ENCODE results near the gene PHYH. TPM values are rescaled to one million over a fixed set of nuclear protein-coding genes. Genes with fewer than 3 reads are reported as not detected.

Gene PHYH
- total RNA-seq, 6 donors from 2014 or later: 15.2 to 38.3 (median 27.8) TPM

DNA sequence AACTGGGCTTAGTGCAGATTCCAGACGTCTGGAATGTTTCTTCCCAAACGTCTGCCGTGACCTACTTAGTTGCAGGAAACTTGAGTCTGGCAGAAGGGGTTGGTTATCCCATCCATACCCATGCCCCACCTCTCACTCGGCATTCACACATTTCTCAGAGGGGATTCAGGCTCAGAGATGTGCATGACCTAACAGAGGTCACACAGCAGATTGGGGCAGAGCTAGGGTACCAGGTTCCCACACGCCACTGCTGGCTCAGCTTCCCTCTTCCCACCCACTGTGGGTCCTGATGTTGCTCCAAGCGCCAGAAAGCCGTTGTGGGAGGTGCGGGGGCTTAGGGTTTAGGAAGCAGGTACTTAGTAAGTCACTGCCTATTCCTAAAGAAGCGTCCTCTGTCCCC lies 68.7 kb downstream of the PHYH start:
- ATAC-seq (ENCODE audit: low FRiP score in 2 of 2) (no peak), DNase-seq (no peak)
- Histone ChIP-seq H3K4me3 (no peak overlapping the region), H3K27me3 (no peaks in the 10 kb centered on the region), H3K27ac (no peak overlapping the region), H3K9me3 (no peaks in the 10 kb centered on the region), H3K36me3 (no peaks in the 10 kb centered on the region), H3K4me1 (no peaks in the 10 kb centered on the region)
- WGBS, 2 donors: 68 to 76% methylated on average over 9 of the region's 9 CpGs
- TF ChIP-seq, protein P1, sequence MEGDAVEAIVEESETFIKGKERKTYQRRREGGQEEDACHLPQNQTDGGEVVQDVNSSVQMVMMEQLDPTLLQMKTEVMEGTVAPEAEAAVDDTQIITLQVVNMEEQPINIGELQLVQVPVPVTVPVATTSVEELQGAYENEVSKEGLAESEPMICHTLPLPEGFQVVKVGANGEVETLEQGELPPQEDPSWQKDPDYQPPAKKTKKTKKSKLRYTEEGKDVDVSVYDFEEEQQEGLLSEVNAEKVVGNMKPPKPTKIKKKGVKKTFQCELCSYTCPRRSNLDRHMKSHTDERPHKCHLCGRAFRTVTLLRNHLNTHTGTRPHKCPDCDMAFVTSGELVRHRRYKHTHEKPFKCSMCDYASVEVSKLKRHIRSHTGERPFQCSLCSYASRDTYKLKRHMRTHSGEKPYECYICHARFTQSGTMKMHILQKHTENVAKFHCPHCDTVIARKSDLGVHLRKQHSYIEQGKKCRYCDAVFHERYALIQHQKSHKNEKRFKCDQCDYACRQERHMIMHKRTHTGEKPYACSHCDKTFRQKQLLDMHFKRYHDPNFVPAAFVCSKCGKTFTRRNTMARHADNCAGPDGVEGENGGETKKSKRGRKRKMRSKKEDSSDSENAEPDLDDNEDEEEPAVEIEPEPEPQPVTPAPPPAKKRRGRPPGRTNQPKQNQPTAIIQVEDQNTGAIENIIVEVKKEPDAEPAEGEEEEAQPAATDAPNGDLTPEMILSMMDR (IDR thresholded peaks at IDR 0.05): no peak

Other genes with a start within 250 kb of the PHYH start
- 10 to 100 TPM; 35.3 to 60.1 (median 52.2) TPM for gene OPTN, start 199.9 kb downstream of the PHYH start, total RNA-seq
- 10 to 100 TPM in 1 of 6 donors, 1 to 10 TPM in 1, under 1 TPM in 3, not detected in 1; 0.49 to 18.6 (median 0.61) TPM for gene MCM10, start 138.5 kb downstream of the PHYH start, total RNA-seq
- not detected for gene UCMA, start 65.7 kb downstream of the PHYH start, total RNA-seq
- gene SEPHS1, start 48.2 kb upstream of the PHYH start, total RNA-seq: 10 to 100 TPM in 5 of 6 donors, 1 to 10 TPM in 1; 10.0 to 41.9 (median 33.8) TPM
- gene BEND7, start 228.9 kb upstream of the PHYH start, total RNA-seq: 10 to 100 TPM; 12.4 to 57.6 (median 26.4) TPM